Fibroblast of peridontal ligament (primary cell): ENCODE results near the gene POLRMT.
"Not testable (repeated sequence)": the region's sequence is repeated elsewhere in the genome, so short reads cannot be mapped to it uniquely, and the experiment has no call there.

ENCODE experiments used
- DNase-seq: peaks from one replicate; pipeline ENCODE4 v3.0.0-alpha.2; 2010; ENCODE audit errors: extremely low read depth

POLRMT gene

DNA sequence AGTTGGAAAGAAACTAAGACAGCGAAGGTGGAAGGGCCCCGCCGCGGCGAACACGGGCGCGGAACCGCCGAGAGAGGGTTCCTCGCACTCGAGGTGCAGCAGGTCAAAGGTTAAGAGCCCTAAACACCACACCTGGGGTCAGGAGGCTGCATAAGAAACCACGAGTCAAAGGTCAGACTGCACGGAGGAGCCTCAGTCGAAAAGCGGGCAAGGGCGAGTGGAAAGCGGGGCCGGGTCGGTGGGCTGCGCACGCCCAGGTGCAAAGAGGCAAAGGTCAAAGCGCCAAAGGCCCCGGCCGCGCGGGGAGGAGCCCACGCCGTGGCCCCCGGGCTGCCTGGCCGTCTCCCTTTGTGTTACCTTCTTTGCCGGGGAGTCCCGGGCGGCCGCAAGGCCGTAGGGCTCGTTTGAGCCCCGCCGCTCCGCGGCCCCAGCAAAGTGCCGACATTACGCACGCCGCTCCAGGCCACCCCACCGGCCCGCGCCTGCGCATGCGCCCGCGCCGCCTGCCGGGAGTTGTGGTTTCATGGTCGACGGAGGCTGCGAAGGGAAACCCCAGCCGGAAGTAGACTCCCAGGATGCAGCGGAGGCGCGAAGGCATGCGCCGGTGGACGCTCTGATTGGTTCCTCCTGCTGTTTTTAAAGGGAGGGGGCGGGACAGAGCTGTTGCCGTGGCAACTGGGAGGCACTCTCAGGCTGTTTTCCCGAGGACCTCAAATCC lies at the start of gene POLRMT:
Gene POLRMT, minus strand, starts transcription at position 470 of the 718 bp plus-strand sequence. Its CDS starts 25 bp downstream, at position 445.
- peak; percentile 98 for DNase-seq

DNA sequence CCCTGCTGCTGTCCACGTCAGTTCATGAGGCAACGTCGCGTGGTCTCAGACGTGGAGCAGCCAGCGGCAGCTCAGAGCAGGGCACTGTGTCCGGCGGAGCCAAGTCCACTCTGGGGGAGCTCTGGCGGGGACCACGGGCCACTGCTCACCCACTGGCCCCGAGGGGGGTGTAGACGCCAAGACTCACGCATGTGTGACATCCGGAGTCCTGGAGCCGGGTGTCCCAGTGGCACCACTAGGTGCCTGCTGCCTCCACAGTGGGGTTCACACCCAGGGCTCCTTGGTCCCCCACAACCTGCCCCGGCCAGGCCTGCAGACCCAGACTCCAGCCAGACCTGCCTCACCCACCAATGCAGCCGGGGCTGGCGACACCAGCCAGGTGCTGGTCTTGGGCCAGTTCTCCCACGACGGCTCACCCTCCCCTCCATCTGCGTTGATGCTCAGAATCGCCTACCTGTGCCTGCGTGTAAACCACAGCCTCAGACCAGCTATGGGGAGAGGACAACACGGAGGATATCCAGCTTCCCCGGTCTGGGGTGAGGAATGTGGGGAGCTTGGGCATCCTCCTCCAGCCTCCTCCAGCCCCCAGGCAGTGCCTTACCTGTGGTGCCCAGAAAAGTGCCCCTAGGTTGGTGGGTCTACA lies 49.5 kb upstream of the POLRMT start:
- no peak for DNase-seq

DNA sequence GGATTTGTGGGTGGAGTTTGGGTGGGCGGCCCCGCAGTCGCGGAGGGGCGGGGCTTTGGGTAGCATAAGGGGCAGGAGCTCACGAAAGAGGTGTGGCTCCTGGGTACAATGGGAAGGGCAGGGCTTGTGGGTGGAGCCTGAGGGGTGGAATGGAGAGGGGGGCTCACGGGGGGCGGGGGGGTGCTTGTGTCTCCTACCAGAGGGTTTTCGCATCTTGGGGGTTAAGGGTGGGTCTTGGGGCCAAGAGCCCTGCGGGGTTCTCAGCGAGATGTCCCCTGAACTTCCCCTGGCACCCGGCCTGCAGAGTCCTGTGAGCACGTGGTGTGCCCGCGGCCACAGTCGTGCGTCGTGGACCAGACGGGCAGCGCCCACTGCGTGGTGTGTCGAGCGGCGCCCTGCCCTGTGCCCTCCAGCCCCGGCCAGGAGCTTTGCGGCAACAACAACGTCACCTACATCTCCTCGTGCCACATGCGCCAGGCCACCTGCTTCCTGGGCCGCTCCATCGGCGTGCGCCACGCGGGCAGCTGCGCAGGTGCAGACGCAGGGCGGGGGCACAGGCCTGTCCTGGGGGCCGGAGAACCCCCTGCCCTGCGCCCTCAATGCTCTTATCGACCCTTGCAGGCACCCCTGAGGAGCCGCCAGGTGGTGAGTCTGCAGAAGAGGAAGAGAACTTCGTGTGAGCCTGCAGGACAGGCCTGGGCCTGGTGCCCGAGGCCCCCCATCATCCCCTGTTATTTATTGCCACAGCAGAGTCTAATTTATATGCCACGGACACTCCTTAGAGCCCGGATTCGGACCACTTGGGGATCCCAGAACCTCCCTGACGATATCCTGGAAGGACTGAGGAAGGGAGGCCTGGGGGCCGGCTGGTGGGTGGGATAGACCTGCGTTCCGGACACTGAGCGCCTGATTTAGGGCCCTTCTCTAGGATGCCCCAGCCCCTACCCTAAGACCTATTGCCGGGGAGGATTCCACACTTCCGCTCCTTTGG lies 48.0 kb upstream of the POLRMT start:
- no peak for DNase-seq

DNA sequence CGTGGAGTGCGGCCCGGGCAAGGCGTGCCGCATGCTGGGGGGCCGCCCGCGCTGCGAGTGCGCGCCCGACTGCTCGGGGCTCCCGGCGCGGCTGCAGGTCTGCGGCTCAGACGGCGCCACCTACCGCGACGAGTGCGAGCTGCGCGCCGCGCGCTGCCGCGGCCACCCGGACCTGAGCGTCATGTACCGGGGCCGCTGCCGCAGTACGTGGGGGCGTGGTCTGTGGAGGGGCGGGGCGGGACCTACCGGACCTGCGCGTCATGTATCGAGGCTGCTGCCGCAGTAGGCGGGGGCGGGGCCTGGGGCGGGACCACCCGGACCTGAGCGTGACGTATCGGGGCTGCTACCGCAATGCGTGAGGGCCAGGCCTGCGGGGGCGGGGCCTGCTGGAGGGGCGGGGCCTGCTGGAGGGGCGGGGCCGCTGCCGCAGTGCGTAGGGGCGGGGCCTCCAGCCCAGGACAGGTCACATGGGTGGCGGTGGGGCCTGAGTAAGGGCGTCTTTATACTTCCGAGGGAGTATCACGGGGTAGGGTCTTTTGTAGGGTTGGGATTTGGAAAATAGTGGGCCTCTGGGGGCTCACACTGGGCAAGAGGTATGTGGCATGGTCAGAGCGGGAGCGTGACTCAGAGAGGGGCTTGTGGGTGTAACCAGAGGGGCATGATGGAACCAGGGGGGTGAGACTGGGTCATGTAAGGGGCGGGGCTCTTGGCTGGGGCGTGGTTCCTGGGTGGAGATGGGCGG lies 47.1 kb upstream of the POLRMT start:
- peak; percentile 96 for DNase-seq

DNA sequence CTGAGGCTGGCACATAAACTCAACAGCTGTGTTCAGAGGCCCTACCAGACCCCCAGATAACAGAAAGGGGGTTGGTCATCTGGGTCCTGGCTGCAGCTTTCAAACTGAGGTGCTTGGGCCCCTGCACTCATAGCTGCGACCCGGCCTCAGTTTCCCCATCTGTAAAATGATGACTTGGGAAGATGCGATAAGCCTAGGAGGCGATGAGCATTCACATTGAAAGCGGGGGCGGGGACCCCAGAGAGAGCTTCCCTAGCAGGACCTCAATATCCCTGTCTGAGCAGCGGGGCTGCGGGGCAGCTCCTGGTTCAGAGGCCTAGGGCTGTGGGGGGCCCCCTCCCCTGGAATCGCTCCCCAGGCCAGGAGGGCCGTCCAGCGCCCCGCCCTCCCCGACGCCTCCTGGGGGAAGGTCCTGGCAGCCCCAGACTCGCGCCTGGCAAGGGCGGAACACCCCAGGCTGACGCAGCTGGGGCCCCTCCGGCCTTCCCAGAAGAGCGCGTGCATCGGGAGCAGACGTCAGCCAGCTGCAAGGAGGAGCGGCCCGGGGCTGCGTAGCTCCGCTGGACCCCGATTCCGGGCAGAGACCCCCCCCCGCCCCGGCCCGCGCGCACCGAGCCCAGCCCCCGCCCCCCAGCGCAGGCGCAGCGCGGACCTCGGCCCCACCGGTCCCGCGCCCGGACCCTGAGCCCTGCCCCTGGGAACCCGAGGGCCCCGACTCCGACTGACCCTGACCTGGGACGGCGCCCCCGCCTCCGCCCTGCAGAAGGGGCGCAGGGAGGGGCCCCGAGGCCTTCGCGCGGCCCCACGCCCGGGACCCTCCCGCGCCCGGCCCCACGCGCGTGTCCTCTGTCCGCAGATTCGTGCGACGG lies 46.3 kb upstream of the POLRMT start:
- peak; percentile 83 for DNase-seq

DNA sequence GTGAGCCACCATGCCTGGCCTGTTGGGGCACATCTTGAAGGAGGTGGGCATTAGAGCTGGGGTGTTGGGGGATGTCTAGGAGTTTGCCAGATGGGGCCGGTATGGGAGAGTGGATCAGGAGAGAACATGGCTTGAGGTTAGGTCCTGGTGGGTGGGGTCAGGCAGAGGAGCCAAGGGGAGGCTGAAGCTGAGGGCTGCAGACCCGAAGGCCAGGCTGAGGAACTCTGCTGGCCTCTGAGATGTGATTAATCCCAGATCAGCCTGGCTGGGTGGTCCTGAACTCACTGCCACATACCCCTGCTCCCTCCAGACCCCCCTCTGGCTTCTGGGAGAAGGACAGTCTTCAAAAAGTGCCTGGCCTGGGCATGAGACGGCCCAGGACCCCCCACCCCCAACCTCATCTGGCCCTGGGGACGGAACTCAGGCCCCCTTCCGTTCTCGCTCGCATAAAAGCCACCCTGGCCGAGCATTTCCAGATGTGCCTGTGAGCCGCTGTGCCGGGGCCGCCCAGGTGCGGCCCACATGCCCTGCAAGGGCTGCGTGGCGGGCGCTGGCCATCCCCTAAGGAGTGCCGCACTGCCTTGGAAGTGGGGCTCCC lies 45.6 kb upstream of the POLRMT start:
- no peak for DNase-seq

DNA sequence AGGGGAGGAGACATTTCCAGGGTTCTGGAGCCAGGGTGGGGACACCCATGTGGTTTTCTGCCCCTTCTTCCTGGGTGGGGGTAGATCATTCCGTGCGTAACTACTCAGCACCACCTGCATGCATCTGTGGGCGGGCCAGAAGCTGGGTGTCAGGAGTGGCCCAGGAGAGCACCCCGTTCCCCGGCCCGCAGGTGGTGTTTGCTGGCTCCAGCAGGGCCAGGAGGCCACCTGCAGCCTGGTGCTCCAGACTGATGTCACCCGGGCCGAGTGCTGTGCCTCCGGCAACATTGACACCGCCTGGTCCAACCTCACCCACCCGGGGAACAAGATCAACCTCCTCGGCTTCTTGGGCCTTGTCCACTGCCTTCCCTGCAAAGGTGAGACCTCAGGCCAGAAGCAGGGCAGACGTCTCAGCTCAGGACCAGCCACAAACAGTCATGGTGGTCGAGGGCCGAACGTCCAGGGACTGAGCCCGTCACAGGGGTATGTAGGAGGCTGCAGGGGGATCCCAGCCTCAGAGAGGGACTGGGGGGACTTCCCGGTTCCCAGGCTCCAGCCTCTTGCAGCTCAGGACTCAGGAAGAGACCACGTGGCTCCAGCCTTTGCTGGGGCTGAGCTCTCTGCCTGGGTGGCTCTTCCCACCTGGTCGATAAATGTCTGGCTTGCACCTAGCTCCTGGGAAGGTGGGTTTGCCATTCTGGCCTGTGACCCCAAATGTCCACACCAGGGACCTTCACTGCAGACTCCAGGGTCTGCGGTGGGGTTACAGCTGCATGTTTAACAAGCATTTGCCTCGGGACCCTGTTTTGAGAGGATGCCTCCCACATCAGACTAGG lies 44.5 kb upstream of the POLRMT start:
- no peak for DNase-seq

DNA sequence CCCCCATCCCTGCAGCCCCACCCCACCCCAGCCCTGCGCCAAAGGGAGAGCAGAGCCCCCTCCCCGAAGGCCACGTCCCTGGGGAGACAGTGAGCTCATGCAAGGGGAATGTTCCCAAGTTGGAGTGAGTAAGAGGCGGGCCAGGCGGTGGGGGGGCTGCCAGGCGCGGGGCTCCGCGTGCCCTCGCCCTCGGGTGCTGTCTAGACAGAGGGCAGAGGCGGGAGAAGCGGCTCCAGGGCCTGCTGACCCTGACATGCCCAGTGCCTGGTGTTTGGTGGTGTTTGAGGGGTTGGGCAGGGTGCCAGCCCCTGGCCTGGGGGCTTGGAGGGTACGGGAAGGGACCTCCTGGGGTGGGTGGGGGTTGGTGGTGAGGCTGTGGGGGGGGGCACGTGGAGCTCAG lies 43.9 kb upstream of the POLRMT start:
- DNase-seq, result peak; percentile 71

DNA sequence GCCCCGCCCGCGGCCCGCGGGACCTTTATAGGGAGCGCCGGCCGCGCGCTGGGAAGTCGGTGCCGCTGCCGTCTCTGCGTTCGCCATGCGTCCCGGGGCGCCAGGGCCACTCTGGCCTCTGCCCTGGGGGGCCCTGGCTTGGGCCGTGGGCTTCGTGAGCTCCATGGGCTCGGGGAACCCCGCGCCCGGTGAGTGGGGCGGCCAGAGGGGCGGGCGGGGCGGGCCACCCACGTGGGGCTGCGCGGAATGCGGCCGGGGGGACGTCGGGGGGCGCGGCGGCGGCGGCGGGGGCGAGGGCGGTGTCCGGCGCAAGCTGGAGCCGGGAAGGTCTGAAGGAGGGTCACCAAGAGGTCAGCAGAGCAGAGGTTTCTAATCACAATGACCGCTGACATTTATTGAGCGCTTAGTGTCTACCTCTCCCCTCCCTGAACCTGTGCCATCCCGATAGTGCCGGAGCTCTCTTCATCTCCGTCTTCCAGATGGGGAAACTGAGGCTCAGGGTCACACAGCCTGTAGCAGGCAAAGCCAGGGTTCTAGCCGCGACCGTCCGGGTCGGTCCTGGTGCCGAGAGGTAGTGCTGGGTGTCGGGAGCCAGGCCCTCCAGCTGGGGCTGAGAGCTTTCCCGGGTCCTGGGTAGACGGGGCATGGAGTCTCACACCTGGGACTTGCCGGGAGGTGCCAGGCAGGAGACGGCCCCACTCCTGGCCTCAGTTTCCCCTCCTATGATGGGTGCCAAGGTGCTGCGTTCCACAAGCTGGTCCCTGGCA lies 43.2 kb upstream of the POLRMT start, which contains the start of gene FSTL3:
Gene FSTL3, plus strand, starts transcription at position 54 of the 767 bp plus-strand sequence. Its CDS starts 32 bp downstream, at position 86.
- DNase-seq, result no peak

DNA sequence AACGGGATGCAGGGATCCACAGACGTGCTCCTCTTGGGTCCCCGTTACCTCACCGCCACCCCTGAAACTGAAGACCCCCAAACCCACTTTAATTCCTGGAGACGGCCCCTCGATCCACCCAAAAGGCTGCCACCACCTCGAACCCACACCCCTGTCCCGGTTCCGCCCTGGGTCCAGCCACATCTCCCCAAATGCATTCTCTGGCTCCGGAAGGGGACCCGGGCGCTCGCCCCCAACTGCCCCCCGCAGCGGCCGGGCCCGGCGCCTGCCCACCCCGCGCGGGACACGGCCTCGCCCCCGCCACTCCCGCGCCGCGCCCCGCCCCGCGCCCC lies 42.6 kb upstream of the POLRMT start:
- no peak for DNase-seq

DNA sequence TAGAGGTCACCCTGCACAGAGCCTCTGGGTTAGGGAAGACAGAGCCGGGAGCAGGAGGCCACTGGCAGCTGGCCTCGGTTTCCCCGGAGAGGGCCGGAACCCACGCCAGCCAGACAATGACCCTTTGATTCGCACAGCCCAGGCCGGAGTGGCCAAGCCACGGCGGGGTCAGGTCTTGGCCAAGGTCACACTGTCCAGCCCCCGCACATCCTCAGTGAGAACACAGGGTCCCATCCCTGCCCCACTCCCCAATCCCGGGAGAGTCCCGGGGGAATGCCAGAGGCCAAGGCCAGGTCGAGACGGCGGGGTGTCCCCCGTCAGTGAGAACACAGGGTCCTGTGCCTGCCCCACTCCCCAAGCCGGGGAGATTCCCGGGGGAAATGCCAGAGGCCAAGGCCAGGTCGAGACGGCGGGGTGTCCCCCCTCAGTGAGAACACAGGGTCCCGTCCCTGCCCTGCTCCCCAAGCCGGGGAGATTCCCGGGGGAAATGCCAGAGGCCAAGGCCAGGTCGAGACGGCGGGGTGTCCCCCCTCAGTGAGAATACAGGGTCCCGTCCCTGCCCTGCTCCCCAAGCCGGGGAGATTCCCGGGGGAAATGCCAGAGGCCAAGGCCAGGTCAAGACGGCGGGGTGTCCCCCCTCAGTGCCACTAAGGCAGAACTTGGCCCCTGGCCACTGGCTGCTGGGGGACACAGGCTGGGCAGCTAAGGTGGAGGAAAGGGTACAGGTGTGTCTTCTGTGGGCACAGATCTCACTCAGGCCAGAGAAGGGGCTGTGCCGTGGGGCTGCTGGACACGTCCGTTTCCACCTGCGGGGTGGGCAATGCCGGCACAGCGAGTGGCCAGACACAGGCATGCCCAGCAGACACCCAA lies 41.2 kb upstream of the POLRMT start:
- DNase-seq, result no peak

DNA sequence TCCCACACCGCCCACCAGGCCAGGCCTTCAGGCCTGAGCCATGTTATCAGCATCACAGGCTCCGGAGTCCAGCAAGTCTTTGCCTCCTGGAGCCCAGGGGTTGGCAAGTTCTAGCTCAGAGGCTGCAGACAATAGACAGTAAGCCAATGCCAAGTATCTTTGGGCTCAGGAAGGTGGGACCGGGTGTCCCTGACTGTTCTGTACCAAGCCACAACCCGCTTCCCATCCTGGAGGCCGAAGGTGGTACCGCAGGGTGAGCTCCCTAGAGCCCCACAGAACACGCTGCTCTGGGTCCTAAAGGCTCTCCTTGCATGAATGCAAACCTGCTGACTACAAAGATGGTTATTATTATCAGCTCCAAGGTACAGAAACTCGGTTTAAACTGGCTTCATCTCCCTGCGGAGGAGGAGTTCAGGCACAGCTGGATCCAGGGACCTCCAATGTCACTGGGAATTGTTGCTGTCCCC lies 37.3 kb upstream of the POLRMT start:
- DNase-seq, result no peak

DNA sequence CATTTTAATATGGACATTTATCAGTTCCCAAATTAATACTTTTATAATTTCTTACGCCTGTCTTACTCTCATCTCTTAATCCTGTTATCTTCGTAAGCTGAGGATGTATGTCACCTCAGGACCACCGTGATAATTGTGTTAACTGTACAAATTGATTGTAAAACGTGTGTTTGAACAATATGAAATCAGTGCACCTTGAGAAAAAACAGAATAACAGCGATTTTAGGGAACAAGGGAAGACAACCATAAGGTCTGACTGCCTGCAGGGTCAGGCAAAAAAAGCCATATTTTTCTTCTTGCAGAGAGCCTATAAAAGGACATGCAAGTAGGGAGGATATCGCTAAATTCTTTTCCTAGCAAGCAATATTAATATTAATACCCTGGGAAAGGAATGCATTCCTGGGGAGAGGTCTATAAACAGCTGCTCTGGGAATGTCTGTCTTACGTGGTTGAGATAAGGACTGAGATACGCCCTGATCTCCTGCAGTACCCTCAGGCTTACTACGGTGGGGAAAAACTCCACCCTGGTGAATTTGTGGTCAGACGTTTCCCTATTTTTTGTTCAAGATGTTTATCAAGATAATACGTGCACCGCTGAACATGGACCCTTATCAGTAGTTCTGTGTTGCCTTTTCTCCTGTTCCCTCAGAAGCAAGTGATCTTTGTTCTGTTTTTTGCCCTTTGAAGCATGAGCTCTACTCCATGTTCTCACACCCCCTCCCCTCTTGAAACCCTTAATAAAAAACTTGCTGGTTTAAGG lies 35.5 kb upstream of the POLRMT start:
- DNase-seq, result not testable (repeated sequence)

DNA sequence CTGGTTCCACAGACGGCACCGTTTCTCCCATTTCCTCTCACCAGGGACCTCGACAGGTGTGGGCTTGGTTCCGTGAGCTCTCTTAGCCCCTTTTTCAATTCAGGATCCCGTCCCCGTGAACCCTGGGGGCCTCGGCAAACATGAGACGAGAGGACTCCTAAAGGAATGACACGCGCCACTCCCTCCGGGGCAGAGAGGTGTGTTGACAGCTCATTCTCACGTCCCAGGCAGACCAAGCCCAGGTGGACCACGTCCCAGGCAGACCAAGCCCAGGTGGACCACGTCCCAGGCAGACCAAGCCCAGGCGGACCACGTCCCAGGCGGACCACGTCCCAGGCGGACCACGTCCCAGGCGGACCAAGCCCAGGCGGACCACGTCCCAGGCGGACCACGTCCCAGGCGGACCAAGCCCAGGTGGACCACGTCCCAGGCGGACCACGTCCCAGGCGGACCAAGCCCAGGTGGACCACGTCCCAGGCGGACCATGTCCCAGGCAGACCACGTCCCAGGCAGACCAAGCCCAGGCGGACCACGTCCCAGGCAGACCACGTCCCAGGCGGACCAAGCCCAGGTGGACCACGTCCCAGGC lies 33.7 kb upstream of the POLRMT start:
- DNase-seq, result not testable (repeated sequence)

DNA sequence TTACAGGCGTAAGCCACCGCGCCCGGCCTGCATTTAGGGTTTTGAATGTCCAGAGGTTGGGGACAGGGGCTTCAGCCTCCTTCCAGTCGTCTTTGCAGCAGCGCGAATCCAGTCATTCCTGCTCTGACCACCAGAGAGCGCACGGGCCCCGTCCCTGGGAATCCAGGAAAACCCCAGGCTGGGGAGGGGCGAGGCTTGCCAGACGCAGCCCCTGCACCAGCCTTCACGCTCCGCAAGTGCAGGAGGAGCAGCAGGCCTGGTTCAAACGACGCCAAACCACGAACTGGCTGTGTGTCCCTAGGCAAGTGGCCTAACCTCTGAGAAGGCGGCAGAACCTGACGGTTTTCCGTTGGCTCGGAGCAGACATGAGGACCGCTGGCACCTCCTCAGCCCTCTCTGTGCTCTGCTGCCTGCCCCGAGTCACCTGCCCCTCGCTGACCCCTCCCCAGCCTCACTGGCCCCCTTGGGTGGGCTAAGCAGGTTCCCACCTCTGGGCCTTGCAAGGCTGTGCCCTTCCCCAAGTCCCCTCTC lies 31.6 kb upstream of the POLRMT start:
- peak; percentile 68 for DNase-seq

DNA sequence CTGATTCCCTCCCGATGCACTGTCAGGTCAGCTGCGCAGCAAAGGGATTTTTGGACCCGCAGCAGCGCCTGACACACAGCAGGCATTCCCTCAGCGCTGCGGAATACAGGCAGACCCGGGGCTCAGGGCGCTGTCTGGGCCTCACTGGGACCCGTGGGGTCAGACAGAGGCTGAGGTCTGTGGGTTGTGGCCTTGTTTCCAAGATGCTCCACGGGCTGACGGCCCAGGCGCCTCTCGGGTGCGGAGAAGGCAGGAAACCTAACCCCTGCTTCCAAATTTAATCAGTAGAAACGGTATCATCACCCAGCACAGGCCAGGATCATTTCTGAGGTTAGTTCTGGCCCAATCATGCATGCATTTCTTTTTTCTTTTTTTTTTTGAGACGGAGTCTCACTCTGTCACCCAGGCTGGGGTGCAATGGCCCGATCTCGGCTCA lies 30.4 kb upstream of the POLRMT start:
- DNase-seq, result no peak
